K562 (cell line): ENCODE data around the gene ENDOV. TPM values are rescaled to one million over a fixed set of nuclear protein-coding genes. Genes with fewer than 3 reads are reported as not detected.
A peak's percentile ranks its signal among the peaks of the same experiment; 100 is the strongest.

Experiments
- ATAC-seq: fragments of 200-7000 bp; cut with Tn5 transposase; 3 replicates; pipeline ENCODE4 v1.9.1; 2020; ENCODE audit warnings: moderate library complexity
- BruUV-seq: library from RNA; stranded (reverse); fragments of 400-500 nt; replicated peaks from 2 replicates; lab custom pipeline; 2021; lab: Mats Ljungman, UMichigan
- CTCF ChIA-PET: fragments of 300-600 bp; formaldehyde crosslinking; extraction: SDS; loops from one replicate; lab custom pipeline; 2021; ENCODE audit warnings: low intra/inter-chr PET ratio; lab: Yijun Ruan, JAX
- POLR2A ChIA-PET: fragments of 300-600, 350-650 bp; sonication (Branson Sonifier 250); formaldehyde crosslinking; extraction: SDS; loops from one replicate; lab custom pipeline; 2021; ENCODE audit warnings: antibody characterized with exemption, inconsistent platforms; lab: Yijun Ruan, JAX
- DNase-seq, 4 experiments: peaks; one replicate each; pipeline versions ENCODE4 v3.0.0 to v3.0.0-alpha.2; 2011 to 2018; ENCODE audit warnings: low spot score in 3 of 4, mixed read lengths in 3 of 4; ENCODE audit errors: extremely low read depth in 1 of 4
- FAIRE-seq: peaks from 2 replicates; lab custom pipeline; 2011; peaks lifted over from hg19 to GRCh38; lab: Jason Lieb, UNC
- H2AFZ ChIP-seq: 2 replicates; pipeline ENCODE4 v1.6.0; 2011; ENCODE audit warnings: low read depth, low read length, control low read depth, inconsistent platforms
- H3K27ac ChIP-seq: fragments of 200-600 bp; 3 replicates; pipeline ENCODE4 v1.8.0; 2011; ENCODE audit warnings: low read depth, mild to moderate bottlenecking, control low read depth, inconsistent platforms, low read length, moderate library complexity, mixed read lengths; ENCODE audit errors: extremely low read depth
- H3K27me3 ChIP-seq, 2 experiments: fragments of 300-600 bp in 1 of 2; 2 replicates in 1 of 2; 3 replicates in 1 of 2; pipeline versions ENCODE4 v1.6.0 to v1.8.0; 2011; ENCODE audit warnings: inconsistent platforms in 2 of 2, low read length in 2 of 2, mild to moderate bottlenecking in 1 of 2, mixed read lengths in 1 of 2, moderate library complexity in 1 of 2; ENCODE audit not compliant: control insufficient read depth in 2 of 2, insufficient read depth in 2 of 2
- H3K36me3 ChIP-seq: fragments of 300-600 bp; 3 replicates; pipeline ENCODE4 v1.8.0; 2011; ENCODE audit warnings: mild to moderate bottlenecking, low read length, inconsistent platforms; ENCODE audit not compliant: control insufficient read depth, insufficient read depth
- H3K4me1 ChIP-seq, 2 experiments: fragments of 200-600 bp in 1 of 2; replicated peaks in 1 of 2; 2 replicates in 1 of 2; 3 replicates in 1 of 2; pipeline versions ENCODE4 v1.5.1 to v1.8.0; 2011; ENCODE audit warnings: inconsistent platforms in 2 of 2, low read length in 2 of 2, mild to moderate bottlenecking in 1 of 2, mixed read lengths in 1 of 2, moderate library complexity in 1 of 2; ENCODE audit not compliant: control insufficient read depth in 2 of 2, insufficient read depth in 2 of 2
- H3K4me2 ChIP-seq: 2 replicates; pipeline ENCODE4 v1.6.1; 2011; ENCODE audit warnings: low read length, control low read depth, inconsistent platforms, mixed read lengths; ENCODE audit not compliant: insufficient read depth
- H3K4me3 ChIP-seq: fragments of 200-600 bp; sonication (generic), shearing (Covaris generic); 2 replicates; pipeline ENCODE4 v1.5.1; 2016; ENCODE audit warnings: control low read depth, inconsistent platforms
- H3K79me2 ChIP-seq: fragments of 200-600 bp; 3 replicates; pipeline ENCODE4 v1.8.0; 2011; ENCODE audit warnings: low read length, inconsistent platforms; ENCODE audit not compliant: control insufficient read depth, insufficient read depth
- H3K9ac ChIP-seq, 2 experiments: 2 replicates each; pipeline versions ENCODE4 v1.6.0 to v1.6.1; 2011; ENCODE audit warnings: low read depth in 2 of 2, low read length in 2 of 2, control low read depth in 1 of 2, inconsistent platforms in 1 of 2, mild to moderate bottlenecking in 1 of 2, mixed read lengths in 1 of 2; ENCODE audit not compliant: insufficient read depth in 1 of 2
- H3K9me1 ChIP-seq: one replicate; pipeline ENCODE4 v1.6.0; 2011; ENCODE audit warnings: inconsistent platforms, mild to moderate bottlenecking, low read length, moderate library complexity; ENCODE audit not compliant: control insufficient read depth, insufficient read depth
- H3K9me3 ChIP-seq: replicated peaks from 2 replicates; pipeline ENCODE4 v1.5.1; 2011; ENCODE audit warnings: low read depth, low read length, inconsistent platforms; ENCODE audit not compliant: control insufficient read depth, insufficient read depth
- H4K20me1 ChIP-seq: replicated peaks from 2 replicates; pipeline ENCODE4 v1.6.1; 2011; ENCODE audit warnings: low read length, inconsistent platforms, mixed read lengths; ENCODE audit not compliant: control insufficient read depth, insufficient read depth
- GATAD2A ChIP-seq: fragments of 450-650 bp; IDR thresholded peaks from 2 replicates; pipeline ENCODE4 v1.6.1; 2017
- PRPF4 ChIP-seq: fragments of 200-400 bp; formaldehyde crosslinking; IDR thresholded peaks from one replicate; pipeline ENCODE4 v1.6.1; 2017; ENCODE audit warnings: low read length, low read depth, mild to moderate bottlenecking; ENCODE audit not compliant: insufficient read depth, poor library complexity, severe bottlenecking
- ZNF551 ChIP-seq: fragments of 250-450 bp; sonication (Bioruptor Pico); IDR thresholded peaks from 2 replicates; pipeline ENCODE4 v1.5.0; 2021; ENCODE audit warnings: mild to moderate bottlenecking, moderate library complexity
- ZNF766 ChIP-seq: fragments of 200-800 bp; sonication (Bioruptor generic); conservative IDR thresholded peaks from 2 replicates; pipeline ENCODE4 v1.6.1; 2016; ENCODE audit warnings: missing genetic modification characterization, missing compliant biosample characterization
- WGBS: fragments of 100-300 bp; shearing (Covaris generic); methylation state at CpG from one replicate; pipeline ENCODE4 v1.1.6; 2016; ENCODE audit warnings: low coverage, mixed read lengths; ENCODE audit not compliant: insufficient coverage; ENCODE audit errors: missing lambda C conversion rate; 5-methylcytosine and 5-hydroxymethylcytosine counted together
- in situ Hi-C: fragments of 300-500 bp; cut with MboI; formaldehyde crosslinking; loops from 4 replicates; pipeline ENCODE4 v1.15.0; 2018; ENCODE audit warnings: inconsistent platforms, mixed read lengths
- intact Hi-C: fragments of 100-400 bp; cut with micrococcal nuclease; formaldehyde crosslinking; loops from 2 replicates; pipeline ENCODE4 v1.14.2; 2022
- polyA plus RNA-seq, 8 experiments: library from polyadenylated mRNA; depleted of rRNA in 4 of 8; stranded (reverse) in 5 of 8; unstranded in 3 of 8; fragments of >200 nt; fragmentation: Nextera tagmentation in 2 of 8; fragmentation: Illumina TruSeq in 1 of 8; extraction: Ambion mirVana in 2 of 8; extraction: Trizol in 1 of 8; gene quantifications; 2 replicates each; pipeline versions ENCODE4 v1.2.1 to v1.2.3, GENCODE V29; 2011 to 2014; ENCODE audit warnings: inconsistent platforms in 1 of 8, missing spikeins in 1 of 8
- total RNA-seq, 7 experiments: library from RNA; depleted of rRNA in 6 of 7; stranded (reverse); fragments of >200 nt in 6 of 7; fragmentation: Illumina TruSeq in 2 of 7; extraction: Trizol in 2 of 7; gene quantifications; 2 replicates each; pipeline versions ENCODE4 v1.2.1 to v1.2.3, GENCODE V29; 2011 to 2021; ENCODE audit warnings: low replicate concordance in 1 of 7
- TF ChIP-seq, protein P1 (sequence below): fragments of 150-350 bp; conservative IDR thresholded peaks from 2 replicates; pipeline ENCODE4 v1.6.1; 2014; ENCODE audit warnings: low read length
- TF ChIP-seq, protein P2 (sequence below): fragments of 250-450 bp; sonication (Bioruptor Pico); IDR thresholded peaks from 2 replicates; pipeline ENCODE4 v1.6.1; 2021; ENCODE audit warnings: mild to moderate bottlenecking
- TF ChIP-seq, protein P3 (sequence below): sonication (generic); formaldehyde crosslinking; IDR thresholded peaks from 2 replicates; pipeline ENCODE4 v1.8.0; 2022; ENCODE audit warnings: missing genetic modification reagents, mild to moderate bottlenecking, borderline replicate concordance

ENDOV gene
- total and polyA plus RNA-seq, 9 of the 15 experiments (the other 6 are each of a cell fraction or from before 2014, with no cell fraction given): 1.2 to 8.2 (median 3.7) TPM

DNA sequence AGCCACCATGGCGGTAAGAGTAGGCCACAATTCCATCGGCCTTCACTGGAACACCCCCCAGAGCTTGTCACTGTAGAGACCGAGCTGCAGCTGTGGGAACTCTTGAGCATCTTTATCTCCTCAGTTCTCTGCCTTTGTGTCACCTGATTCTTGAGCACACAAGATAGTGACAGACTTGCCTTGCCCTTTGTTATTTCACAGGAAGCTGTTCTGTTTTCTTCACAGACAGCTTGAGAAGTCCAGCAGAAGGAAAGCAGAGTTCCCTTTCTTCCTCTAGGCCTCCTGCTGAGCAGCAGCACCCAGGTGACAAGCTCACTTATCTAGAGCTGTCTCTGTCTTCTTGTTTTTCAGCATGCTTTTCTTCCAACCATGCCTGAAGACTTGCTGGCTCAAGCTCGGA is 38.4 kb upstream of the ENDOV start (continued):
- TF ChIP-seq, protein P1, sequence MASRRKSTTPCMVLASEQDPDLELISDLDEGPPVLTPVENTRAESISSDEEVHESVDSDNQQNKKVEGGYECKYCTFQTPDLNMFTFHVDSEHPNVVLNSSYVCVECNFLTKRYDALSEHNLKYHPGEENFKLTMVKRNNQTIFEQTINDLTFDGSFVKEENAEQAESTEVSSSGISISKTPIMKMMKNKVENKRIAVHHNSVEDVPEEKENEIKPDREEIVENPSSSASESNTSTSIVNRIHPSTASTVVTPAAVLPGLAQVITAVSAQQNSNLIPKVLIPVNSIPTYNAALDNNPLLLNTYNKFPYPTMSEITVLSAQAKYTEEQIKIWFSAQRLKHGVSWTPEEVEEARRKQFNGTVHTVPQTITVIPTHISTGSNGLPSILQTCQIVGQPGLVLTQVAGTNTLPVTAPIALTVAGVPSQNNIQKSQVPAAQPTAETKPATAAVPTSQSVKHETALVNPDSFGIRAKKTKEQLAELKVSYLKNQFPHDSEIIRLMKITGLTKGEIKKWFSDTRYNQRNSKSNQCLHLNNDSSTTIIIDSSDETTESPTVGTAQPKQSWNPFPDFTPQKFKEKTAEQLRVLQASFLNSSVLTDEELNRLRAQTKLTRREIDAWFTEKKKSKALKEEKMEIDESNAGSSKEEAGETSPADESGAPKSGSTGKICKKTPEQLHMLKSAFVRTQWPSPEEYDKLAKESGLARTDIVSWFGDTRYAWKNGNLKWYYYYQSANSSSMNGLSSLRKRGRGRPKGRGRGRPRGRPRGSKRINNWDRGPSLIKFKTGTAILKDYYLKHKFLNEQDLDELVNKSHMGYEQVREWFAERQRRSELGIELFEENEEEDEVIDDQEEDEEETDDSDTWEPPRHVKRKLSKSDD: no peak

DNA sequence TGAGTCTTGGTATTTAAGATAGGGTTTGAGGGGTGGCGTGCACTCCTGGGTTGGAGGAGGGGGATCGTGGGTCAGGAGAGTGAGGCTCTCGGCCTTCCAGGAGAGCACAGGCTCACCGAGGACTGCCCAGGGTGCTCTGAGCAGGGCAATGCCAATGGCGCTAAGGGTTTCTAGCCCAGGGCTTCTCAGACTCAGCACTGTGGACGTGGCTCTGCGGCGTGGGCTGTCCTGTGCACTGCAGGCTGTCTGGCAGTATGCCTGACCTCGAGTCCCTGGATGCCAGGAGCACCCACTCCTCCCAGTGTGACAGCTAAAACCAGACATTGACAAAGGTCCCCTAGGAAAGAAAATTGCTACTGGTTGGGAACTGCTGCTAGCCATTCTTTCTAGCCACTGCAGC is 37.2 kb upstream of the ENDOV start:
- no peaks in the 10 kb centered on the region for H3K4me1 ChIP-seq
- POLR2A ChIA-PET: no interaction called here
- intact Hi-C loops (no loop called here), in situ Hi-C loops (no loop called here)
- H3K4me2 ChIP-seq: no peak overlapping the region
- no peaks in the 10 kb centered on the region for H3K79me2 ChIP-seq
- no peak for TF ChIP-seq ZNF551 (CRISPR knock-in tag)
- TF ChIP-seq ZNF766 (CRISPR knock-in tag): no peak
- no peak for TF ChIP-seq GATAD2A
- TF ChIP-seq, protein P2, sequence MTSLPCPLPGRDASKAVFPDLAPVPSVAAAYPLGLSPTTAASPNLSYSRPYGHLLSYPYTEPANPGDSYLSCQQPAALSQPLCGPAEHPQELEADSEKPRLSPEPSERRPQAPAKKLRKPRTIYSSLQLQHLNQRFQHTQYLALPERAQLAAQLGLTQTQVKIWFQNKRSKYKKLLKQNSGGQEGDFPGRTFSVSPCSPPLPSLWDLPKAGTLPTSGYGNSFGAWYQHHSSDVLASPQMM (CRISPR knock-in tag): no peak
- no peak for TF ChIP-seq PRPF4
- TF ChIP-seq, protein P3, sequence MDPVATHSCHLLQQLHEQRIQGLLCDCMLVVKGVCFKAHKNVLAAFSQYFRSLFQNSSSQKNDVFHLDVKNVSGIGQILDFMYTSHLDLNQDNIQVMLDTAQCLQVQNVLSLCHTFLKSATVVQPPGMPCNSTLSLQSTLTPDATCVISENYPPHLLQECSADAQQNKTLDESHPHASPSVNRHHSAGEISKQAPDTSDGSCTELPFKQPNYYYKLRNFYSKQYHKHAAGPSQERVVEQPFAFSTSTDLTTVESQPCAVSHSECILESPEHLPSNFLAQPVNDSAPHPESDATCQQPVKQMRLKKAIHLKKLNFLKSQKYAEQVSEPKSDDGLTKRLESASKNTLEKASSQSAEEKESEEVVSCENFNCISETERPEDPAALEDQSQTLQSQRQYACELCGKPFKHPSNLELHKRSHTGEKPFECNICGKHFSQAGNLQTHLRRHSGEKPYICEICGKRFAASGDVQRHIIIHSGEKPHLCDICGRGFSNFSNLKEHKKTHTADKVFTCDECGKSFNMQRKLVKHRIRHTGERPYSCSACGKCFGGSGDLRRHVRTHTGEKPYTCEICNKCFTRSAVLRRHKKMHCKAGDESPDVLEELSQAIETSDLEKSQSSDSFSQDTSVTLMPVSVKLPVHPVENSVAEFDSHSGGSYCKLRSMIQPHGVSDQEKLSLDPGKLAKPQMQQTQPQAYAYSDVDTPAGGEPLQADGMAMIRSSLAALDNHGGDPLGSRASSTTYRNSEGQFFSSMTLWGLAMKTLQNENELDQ (CRISPR knock-in tag): no peak
- no peak overlapping the region for H2AFZ ChIP-seq
- DNase-seq: no peak
- no peaks in the 10 kb centered on the region for H3K27me3 ChIP-seq
- FAIRE-seq: no peak
- WGBS: 80% methylated on average over 7 of the region's 9 CpGs
- no peak for ATAC-seq
- CTCF ChIA-PET: no interaction called here
- H3K9me3 ChIP-seq: no peaks in the 10 kb centered on the region
- H3K4me3 ChIP-seq: no peak overlapping the region
- no peak overlapping the region for H3K27ac ChIP-seq
- no peaks in the 10 kb centered on the region for H3K9me1 ChIP-seq
- 0 out of 4 replicates have a peak overlapping the region, but pooled peaks of 1 of the 2 experiments have one; percentile 49 for H3K9ac ChIP-seq
- H4K20me1 ChIP-seq: no peaks in the 10 kb centered on the region
- BruUV-seq: no TSS peak
- peaks cover 68% of the 10 kb centered on the region; the same call in 2 of the 3 replicates for H3K36me3 ChIP-seq
